Upper lobe of left lung (tissue), 6 donors: ENCODE data around the gene ME3. TPM values are rescaled to one million over a fixed set of nuclear protein-coding genes. Genes with fewer than 3 reads are reported as not detected.
A peak's percentile ranks its signal among the peaks of the same experiment; 100 is the strongest.

Source experiments
- ATAC-seq, 2 donors: fragments of 200-7000 bp; cut with Tn5 transposase; one replicate each; pipeline ENCODE4 v1.9.1; 2022; ENCODE audit warnings: mild to moderate bottlenecking in 2 of 2, moderate library complexity in 2 of 2; ENCODE audit not compliant: low FRiP score in 2 of 2
- DNase-seq, 2 donors: peaks; one replicate each; pipeline ENCODE4 v3.0.0-alpha.2; 2019 to 2020
- H3K27ac ChIP-seq, 4 donors: fragments of 200-600 bp; sonication (generic); one replicate each; pipeline ENCODE4 v1.5.1; 2016 to 2019
- H3K27me3 ChIP-seq, 4 donors: fragments of 200-600 bp; sonication (generic); one replicate each; pipeline ENCODE4 v1.5.1; 2017 to 2019
- H3K36me3 ChIP-seq, 4 donors: fragments of 200-600 bp; sonication (generic); one replicate each; pipeline ENCODE4 v1.5.1; 2016 to 2019
- H3K4me1 ChIP-seq, 4 donors: fragments of 200-600 bp; sonication (generic); one replicate each; pipeline ENCODE4 v1.5.1; 2018 to 2019
- H3K4me3 ChIP-seq, 4 donors: fragments of 200-600 bp; sonication (generic); one replicate each; pipeline ENCODE4 v1.5.1; 2017 to 2019; ENCODE audit warnings: mild to moderate bottlenecking in 2 of 4, moderate library complexity in 1 of 4
- H3K9me3 ChIP-seq, 4 donors: fragments of 200-600 bp; sonication (generic); one replicate each; pipeline ENCODE4 v1.5.1; 2018 to 2019
- EP300 ChIP-seq, 4 donors: sonication (generic); formaldehyde crosslinking; IDR thresholded peaks; one replicate each; pipeline ENCODE4 v1.5.1; 2017; ENCODE audit warnings: antibody characterized with exemption in 4 of 4, control low read depth in 2 of 4
- POLR2A ChIP-seq, 4 donors: fragments of 450-650 bp; IDR thresholded peaks; one replicate each; pipeline ENCODE4 v1.5.1; 2016 to 2017; ENCODE audit warnings: antibody characterized with exemption in 4 of 4, mild to moderate bottlenecking in 2 of 4
- POLR2AphosphoS5 ChIP-seq, 2 donors: sonication (generic); formaldehyde crosslinking; IDR thresholded peaks; one replicate each; pipeline ENCODE4 v1.5.1; 2017; ENCODE audit warnings: antibody characterized with exemption in 2 of 2
- WGBS, 2 donors: methylation state at CpG; one replicate each; pipeline ENCODE4 v1.1.5; 2017 to 2018; 5-methylcytosine and 5-hydroxymethylcytosine counted together
- total RNA-seq, 6 donors: library from RNA; depleted of rRNA in 4 of 6; stranded (reverse); fragments of >200 nt in 4 of 6; gene quantifications; one replicate each; pipeline versions ENCODE4 v1.1.0 to v1.2.1, GENCODE V29; 2016 to 2021
- TF ChIP-seq, protein P1 (sequence below), 6 experiments: fragments of 450-650 bp in 4 of 6; fragments of 200-600 bp in 2 of 6; sonication (generic) in 2 of 6; IDR thresholded peaks; one replicate each; pipeline ENCODE4 v1.5.1; 2016 to 2019; ENCODE audit warnings: antibody characterized with exemption in 6 of 6
- donor health status: DM: no; HTN: no; CAD: no; lungs with moderate emphysema.
- donor health status: DM: no; HTN: yes; CAD: no; lungs with severe emphysema.

ME3 gene
- total RNA-seq, 6 donors from 2014 or later, result 19.5 to 56.6 (median 34.7) TPM

- no peak for DNase-seq
- Histone ChIP-seq H3K9me3 (no peaks in the 10 kb centered on the region), H3K4me1 (peaks cover 6 to 34% (median 24%) of the 10 kb centered on the region in 4 donors), H3K27ac (no peak overlapping the region), H3K36me3 (no peaks in the 10 kb centered on the region), H3K27me3 (no peaks in the 10 kb centered on the region), H3K4me3 (no peak overlapping the region)
- TF ChIP-seq, protein P1, sequence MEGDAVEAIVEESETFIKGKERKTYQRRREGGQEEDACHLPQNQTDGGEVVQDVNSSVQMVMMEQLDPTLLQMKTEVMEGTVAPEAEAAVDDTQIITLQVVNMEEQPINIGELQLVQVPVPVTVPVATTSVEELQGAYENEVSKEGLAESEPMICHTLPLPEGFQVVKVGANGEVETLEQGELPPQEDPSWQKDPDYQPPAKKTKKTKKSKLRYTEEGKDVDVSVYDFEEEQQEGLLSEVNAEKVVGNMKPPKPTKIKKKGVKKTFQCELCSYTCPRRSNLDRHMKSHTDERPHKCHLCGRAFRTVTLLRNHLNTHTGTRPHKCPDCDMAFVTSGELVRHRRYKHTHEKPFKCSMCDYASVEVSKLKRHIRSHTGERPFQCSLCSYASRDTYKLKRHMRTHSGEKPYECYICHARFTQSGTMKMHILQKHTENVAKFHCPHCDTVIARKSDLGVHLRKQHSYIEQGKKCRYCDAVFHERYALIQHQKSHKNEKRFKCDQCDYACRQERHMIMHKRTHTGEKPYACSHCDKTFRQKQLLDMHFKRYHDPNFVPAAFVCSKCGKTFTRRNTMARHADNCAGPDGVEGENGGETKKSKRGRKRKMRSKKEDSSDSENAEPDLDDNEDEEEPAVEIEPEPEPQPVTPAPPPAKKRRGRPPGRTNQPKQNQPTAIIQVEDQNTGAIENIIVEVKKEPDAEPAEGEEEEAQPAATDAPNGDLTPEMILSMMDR (IDR thresholded peaks at IDR 0.05), result no peak
- no peak for TF ChIP-seq POLR2AphosphoS5 (IDR thresholded peaks at IDR 0.05)
- TF ChIP-seq EP300 (IDR thresholded peaks at IDR 0.05), result no peak
- no peak for TF ChIP-seq POLR2A (IDR thresholded peaks at IDR 0.05)
- ATAC-seq, result no peak
Measured at GRCh38 chr11:86589204-86589603, 83.2 kb downstream of the ME3 start.

GRCh38 chr11:86588566-86589090 lies 83.8 kb downstream of the ME3 start:
- Histone ChIP-seq H3K4me1 (peaks cover 6 to 32% (median 24%) of the 10 kb centered on the region in 4 donors), H3K36me3 (no peaks in the 10 kb centered on the region), H3K9me3 (no peaks in the 10 kb centered on the region), H3K27me3 (no peaks in the 10 kb centered on the region), H3K27ac (peak overlapping the region in 2 of 4 donors; percentile 14 to 48), H3K4me3 (no peak overlapping the region)
- WGBS, 2 donors, result 17 to 32% methylated on average over 1 to 2 of the region's 2 CpGs
- DNase-seq (peak in 1 of 2 donors; percentile 63), ATAC-seq (peak; percentile 18 to 85)
- no peak for TF ChIP-seq POLR2A (IDR thresholded peaks at IDR 0.05)
- TF ChIP-seq EP300 (IDR thresholded peaks at IDR 0.05), result no peak
- peak in 1 of 2 donors; percentile 38 for TF ChIP-seq POLR2AphosphoS5 (IDR thresholded peaks at IDR 0.05)
- TF ChIP-seq, protein P1 (IDR thresholded peaks at IDR 0.05), result no peak

DNA sequence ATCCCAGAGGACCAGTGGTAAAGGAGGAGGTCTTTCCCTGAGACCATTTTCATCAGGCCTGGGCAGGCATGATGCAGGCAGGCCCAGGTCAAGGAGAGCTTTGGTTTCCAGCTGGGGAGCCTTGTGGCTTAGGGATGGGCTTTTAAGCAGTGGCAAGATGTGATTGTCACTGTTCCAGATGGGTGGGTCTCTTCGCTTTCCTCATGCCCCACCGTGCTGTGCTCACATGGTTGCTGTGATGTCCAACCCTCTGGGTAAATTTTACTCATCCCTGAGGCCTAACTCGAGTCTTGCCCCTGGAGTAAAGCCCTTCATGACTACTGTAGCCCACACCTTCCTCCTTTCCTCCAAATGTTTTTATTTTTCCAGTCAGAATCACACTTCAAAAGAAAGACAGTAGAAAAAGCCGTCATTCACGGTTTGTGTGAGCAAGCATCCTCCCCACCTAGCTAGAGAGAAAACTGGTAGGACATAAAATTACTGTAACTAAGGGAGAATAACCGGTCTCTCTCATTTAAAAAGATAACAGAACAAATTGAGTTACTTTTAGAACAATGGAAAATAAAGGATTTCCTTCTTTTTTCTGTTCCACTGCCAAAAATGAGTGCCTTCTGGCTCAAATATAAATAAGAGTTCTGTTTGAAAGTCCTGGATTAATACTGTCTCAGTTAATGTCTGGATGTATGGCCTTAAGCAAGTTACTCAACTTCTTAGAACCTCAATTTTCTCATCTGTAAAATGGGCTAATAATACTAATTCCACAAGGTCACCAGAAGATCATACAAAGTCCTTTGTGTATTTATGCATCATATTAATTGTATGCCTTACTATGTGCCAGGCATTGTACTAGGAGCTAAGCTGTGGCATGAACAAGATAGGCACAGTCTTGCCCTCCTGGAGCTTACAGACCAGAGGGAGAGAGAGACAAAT lies 84.9 kb downstream of the ME3 start:
- ATAC-seq (no peak), DNase-seq (no peak)
- Histone ChIP-seq H3K36me3 (no peaks in the 10 kb centered on the region), H3K9me3 (no peaks in the 10 kb centered on the region), H3K4me1 (peaks cover under 1 to 21% (median 14%) of the 10 kb centered on the region in 4 donors), H3K27ac (no peak overlapping the region), H3K4me3 (no peak overlapping the region), H3K27me3 (no peaks in the 10 kb centered on the region)
- 80 to 83% methylated on average over 6 of the region's 6 CpGs for WGBS, 2 donors
- no peak for TF ChIP-seq POLR2AphosphoS5 (IDR thresholded peaks at IDR 0.05)

- Histone ChIP-seq H3K36me3 (no peaks in the 10 kb centered on the region), H3K4me3 (no peak overlapping the region), H3K27ac (no peak overlapping the region), H3K27me3 (no peaks in the 10 kb centered on the region), H3K9me3 (no peaks in the 10 kb centered on the region), H3K4me1 (peaks cover 0 to 12% (median 11%) of the 10 kb centered on the region in 4 donors)
- ATAC-seq, result no peak
- TF ChIP-seq POLR2A (IDR thresholded peaks at IDR 0.05) (no peak), POLR2AphosphoS5 (IDR thresholded peaks at IDR 0.05) (no peak), EP300 (IDR thresholded peaks at IDR 0.05) (no peak)
- TF ChIP-seq, protein P1 (IDR thresholded peaks at IDR 0.05), result no peak
- DNase-seq, result no peak
- WGBS, 2 donors, result 92 to 98% methylated on average over 3 of the region's 3 CpGs
Measured at GRCh38 chr11:86586307-86586706, 86.1 kb downstream of the ME3 start.

DNA sequence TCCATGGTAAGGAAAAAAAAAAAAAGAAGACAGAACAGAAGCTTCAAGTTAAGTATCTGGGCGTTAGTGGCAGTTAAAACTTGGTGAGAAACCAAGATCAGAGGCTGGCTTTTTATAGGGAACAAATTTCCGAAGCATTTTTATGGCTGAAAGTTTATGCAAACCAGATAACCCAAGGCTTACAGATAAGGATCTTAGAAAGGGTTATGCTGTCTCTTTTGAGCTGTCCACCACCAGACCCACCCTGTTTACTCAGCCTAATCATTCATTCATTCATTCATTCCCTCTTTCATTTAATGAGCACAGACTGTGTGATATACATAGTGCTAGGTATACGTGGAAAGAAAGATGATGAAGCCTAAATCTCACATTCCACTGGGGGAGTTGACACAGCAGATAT lies 89.5 kb downstream of the ME3 start:
- Histone ChIP-seq H3K4me1 (peaks cover 5 to 10% (median 6%) of the 10 kb centered on the region in 4 donors), H3K9me3 (no peaks in the 10 kb centered on the region), H3K27me3 (no peaks in the 10 kb centered on the region), H3K36me3 (no peaks in the 10 kb centered on the region), H3K27ac (no peak overlapping the region), H3K4me3 (no peak overlapping the region)
- DNase-seq (no peak), ATAC-seq (no peak)
- TF ChIP-seq POLR2AphosphoS5 (IDR thresholded peaks at IDR 0.05) (no peak), POLR2A (IDR thresholded peaks at IDR 0.05) (no peak), EP300 (IDR thresholded peaks at IDR 0.05) (no peak)
- TF ChIP-seq, protein P1 (IDR thresholded peaks at IDR 0.05), result no peak
- 83 to 90% methylated on average over 3 of the region's 3 CpGs for WGBS, 2 donors
